Occipital lobe (tissue), 2 donors: ENCODE measurements around the gene GRID2. TPM values are rescaled to one million over a fixed set of nuclear protein-coding genes. Genes with fewer than 3 reads are reported as not detected.
"Not testable (repeated sequence)": the region's sequence is repeated elsewhere in the genome, so short reads cannot be mapped to it uniquely, and the experiment has no call there.

Experiments used
- DNase-seq: peaks from one replicate; lab custom pipeline; 2025; lab: John Stamatoyannopoulos, UW
- total RNA-seq: library from RNA; depleted of rRNA; stranded (reverse); fragments of >200 nt; gene quantifications from one replicate; pipeline ENCODE4 v1.2.3, GENCODE V29; 2014

The GRID2 gene
- total RNA-seq, 1 donor from 2014 or later: 21.8 TPM

GRCh38 chr4:93186846-93187245, 883.1 kb downstream of the GRID2 start:
- no peak for DNase-seq

GRCh38 chr4:93187466-93187865, 883.7 kb downstream of the GRID2 start:
- DNase-seq: no peak

- no peak for DNase-seq
Observed at GRCh38 chr4:93187892-93188291, 884.1 kb downstream of the GRID2 start.

GRCh38 chr4:93199492-93199891, 895.7 kb downstream of the GRID2 start:
- no peak for DNase-seq

- DNase-seq: no peak
Observed at GRCh38 chr4:93201471-93202096, 897.8 kb downstream of the GRID2 start.

GRCh38 chr4:93203708-93204107, 899.9 kb downstream of the GRID2 start:
- DNase-seq: no peak

- no peak for DNase-seq
Observed at GRCh38 chr4:93212250-93212649, 908.5 kb downstream of the GRID2 start.

- DNase-seq: no peak
Observed at GRCh38 chr4:93216646-93217045, 912.9 kb downstream of the GRID2 start.

- no peak for DNase-seq
Observed at GRCh38 chr4:93217431-93217830, 913.7 kb downstream of the GRID2 start.

- DNase-seq: no peak
Observed at GRCh38 chr4:93221771-93222170, 918.0 kb downstream of the GRID2 start.

- no peak for DNase-seq
Observed at GRCh38 chr4:93228021-93228420, 924.3 kb downstream of the GRID2 start.

GRCh38 chr4:93232883-93233282, 929.1 kb downstream of the GRID2 start:
- no peak for DNase-seq

- DNase-seq: no peak
Observed at GRCh38 chr4:93237521-93237920, 933.8 kb downstream of the GRID2 start.

- DNase-seq: no peak
Observed at GRCh38 chr4:93243262-93243661, 939.5 kb downstream of the GRID2 start.

GRCh38 chr4:93261207-93261606, 957.4 kb downstream of the GRID2 start:
- DNase-seq: no peak

- DNase-seq: no peak
Observed at GRCh38 chr4:93263166-93263565, 959.4 kb downstream of the GRID2 start.

GRCh38 chr4:93267747-93268146, 964.0 kb downstream of the GRID2 start:
- DNase-seq: no peak

- no peak for DNase-seq
Observed at GRCh38 chr4:93285346-93285745, 981.6 kb downstream of the GRID2 start.

GRCh38 chr4:93289241-93289640, 985.5 kb downstream of the GRID2 start:
- DNase-seq: no peak

GRCh38 chr4:93289831-93290230, 986.1 kb downstream of the GRID2 start:
- no peak for DNase-seq

- DNase-seq: no peak
Observed at GRCh38 chr4:93299118-93299517, 995.4 kb downstream of the GRID2 start.

- not testable (repeated sequence) for DNase-seq
Observed at GRCh38 chr4:93300780-93301555, 997.2 kb downstream of the GRID2 start.

GRCh38 chr4:93302310-93302709, 998.5 kb downstream of the GRID2 start:
- DNase-seq: no peak
